Stimulated activated CD8-positive, alpha-beta memory T cell treated with anti-CD3 and anti-CD28 coated beads, Interleukin-4, amount 100 ng/mL, for 1 hour (primary cell): Measurements from ENCODE around the gene GCNA.
"Not testable (repeated sequence)": the region's sequence is repeated elsewhere in the genome, so short reads cannot be mapped to it uniquely, and the experiment has no call there.

Experiments used
- DNase-seq, 2 donors: peaks; one replicate each; pipeline ENCODE4 v3.0.0-alpha.2; 2020; ENCODE audit warnings: low read depth in 2 of 2, low spot score in 1 of 2

GCNA gene

DNA sequence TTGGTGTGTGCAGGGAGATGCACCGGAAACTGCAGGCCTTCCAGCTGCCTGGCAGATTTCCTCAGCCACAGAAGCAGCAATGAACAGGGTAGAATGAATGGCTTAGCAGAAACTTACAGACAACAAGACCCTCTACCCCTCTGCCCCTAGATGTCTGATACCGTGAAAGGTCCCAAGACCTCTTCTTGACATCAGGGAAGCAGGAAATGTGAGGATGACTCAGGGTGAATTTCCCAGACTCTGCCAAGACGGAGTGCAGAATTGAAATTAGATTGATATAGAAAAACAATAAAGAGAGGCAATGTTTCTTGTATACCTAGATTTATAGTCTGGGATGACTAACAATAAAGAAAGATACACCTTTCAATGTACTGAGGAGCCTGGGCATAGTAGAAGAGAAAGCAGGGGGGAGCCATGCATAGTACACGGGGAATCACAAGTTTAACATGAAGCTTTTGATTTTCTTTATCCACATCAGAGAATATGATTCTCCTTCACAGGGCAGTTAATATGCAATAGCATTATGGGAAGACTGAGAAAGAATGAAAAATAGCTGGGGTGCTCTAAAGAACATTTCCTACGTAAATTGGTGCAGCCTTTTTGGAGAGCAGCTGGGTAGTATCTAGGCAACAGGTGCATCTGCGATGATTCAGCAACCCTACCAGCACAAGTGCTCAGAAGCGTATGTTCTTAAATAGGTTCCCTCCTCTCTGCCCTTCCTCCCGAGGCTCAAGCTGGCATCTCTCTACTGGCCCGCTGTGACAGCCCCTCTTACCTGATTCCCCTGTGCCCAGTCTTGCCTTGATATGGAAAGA is 58.4 kb downstream of the GCNA start:
- DNase-seq, result no peak

DNA sequence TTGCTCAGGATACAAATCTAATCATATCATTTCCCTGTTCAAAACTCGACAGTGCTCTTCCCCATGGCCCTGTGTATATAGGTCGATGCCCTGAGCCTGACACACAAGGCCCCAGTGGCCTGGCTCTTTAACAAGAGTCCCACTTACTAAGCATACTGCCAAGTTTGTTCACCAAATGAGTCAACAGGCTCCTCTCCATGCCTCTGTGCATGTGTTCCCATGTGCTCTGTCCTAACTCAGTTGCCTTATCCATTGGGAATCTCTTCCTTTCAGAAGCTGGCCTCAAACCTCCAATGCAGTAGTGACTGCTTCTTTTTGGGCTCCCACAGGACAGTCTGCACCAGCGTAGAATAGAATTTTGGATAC is 59.0 kb downstream of the GCNA start:
- no peak for DNase-seq

DNA sequence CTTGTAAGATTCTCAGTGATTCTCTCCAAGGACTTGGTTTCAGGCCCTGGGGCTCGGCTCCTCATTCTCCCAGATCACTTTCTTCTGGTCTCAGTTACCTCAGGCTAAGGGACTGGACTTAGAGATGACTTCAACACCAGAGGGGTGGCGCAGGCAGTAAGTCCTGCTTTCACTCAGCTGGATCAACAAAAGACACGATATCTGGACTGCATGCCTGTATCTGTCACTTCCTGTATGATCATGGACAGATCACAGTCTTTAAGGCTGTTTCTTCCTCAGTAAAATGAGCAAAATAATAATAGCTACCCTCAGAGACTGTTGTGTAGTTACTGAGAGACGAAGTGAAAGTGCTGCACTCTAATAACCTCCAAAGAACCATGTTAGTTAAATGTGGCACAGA is 59.6 kb downstream of the GCNA start:
- no peak for DNase-seq

DNA sequence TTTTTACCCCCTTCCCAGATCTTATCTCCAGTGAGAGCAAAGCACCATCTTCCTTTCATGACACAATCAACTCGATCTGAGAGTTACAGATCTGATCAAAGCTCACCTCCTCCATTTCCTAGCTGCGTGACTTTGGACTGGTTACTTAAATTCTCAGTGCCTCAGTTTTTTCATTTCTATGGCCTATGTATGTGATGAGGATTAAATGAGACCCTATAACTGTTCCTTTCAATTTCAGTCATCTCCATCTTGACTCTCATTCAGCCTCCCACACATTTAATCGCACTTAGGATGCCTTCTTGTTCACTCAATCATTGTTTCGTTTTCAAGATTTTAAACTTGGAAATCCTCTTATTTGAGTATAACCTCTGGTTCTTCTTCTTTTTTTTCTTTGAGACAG is 60.2 kb downstream of the GCNA start:
- no peak for DNase-seq

GRCh38 chrX:71640002-71640401 is 61.8 kb downstream of the GCNA start:
- no peak for DNase-seq

- DNase-seq, result not testable (repeated sequence)
Measured at GRCh38 chrX:71644406-71644805, 66.2 kb downstream of the GCNA start.

GRCh38 chrX:71650333-71650969 is 72.2 kb downstream of the GCNA start:
- no peak for DNase-seq

- DNase-seq, result peak; percentile 22 to 23
Measured at GRCh38 chrX:71652405-71652804, 74.2 kb downstream of the GCNA start.

GRCh38 chrX:71653344-71653743 is 75.1 kb downstream of the GCNA start:
- no peak for DNase-seq

GRCh38 chrX:71657267-71657666 is 79.0 kb downstream of the GCNA start:
- DNase-seq, result no peak

DNA sequence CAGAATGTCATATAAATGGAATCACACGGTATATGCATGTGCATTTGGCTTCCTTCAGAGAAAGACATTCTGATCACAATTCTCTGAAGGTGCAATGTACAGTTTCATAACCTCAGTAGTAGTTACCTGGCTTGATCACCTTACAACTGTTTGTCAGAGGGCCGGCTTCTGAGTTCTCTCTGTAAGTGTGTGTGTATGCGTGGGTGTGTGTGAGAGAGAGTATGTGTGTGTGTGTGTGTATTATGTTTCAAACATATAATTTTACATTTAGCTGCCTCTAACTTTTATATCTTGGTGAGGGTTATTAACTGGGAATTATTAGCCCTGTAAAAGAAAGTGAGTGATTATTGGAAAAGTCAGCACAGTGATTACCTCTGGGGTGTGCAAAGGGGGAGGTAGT is 81.1 kb downstream of the GCNA start:
- DNase-seq, result no peak

- DNase-seq, result no peak
Measured at GRCh38 chrX:71659959-71660358, 81.7 kb downstream of the GCNA start.

GRCh38 chrX:71660562-71661416 is 82.6 kb downstream of the GCNA start:
- no peak for DNase-seq

- no peak for DNase-seq
Measured at GRCh38 chrX:71661919-71662318, 83.7 kb downstream of the GCNA start.

DNA sequence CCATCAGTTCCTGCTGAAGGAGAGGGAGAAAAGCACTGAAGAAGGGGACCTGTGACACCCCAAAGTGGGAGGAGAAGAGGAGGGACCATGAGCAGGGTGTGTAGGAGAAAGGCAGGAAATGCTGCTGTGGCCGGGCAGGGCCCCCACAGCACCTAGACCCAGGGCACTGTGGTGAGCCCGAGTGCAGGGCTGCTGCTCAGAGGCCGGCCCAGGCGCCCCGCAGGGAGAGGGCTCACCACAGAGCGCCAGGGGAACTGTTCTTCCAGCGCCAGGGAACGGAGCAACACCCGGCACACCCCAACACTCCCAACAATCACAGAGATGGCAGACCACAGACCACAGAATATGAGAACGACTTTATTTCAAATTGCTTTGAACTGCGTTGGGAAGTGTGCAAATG is 84.4 kb downstream of the GCNA start:
- not testable (repeated sequence) for DNase-seq
